ENCODE data around the gene MTHFD1. TPM values are rescaled to one million over a fixed set of nuclear protein-coding genes. Genes with fewer than 3 reads are reported as not detected.

Gene MTHFD1
- total RNA-seq, 1 experiment from 2014 or later, result 226 TPM

- TF ChIP-seq TP53 (CRISPR knock-in tag; IDR thresholded peaks at IDR 0.05), result no peak
- TF ChIP-seq GRHL2 (CRISPR knock-in tag; IDR thresholded peaks at IDR 0.05; ENCODE audit: insufficient replicate concordance, severe bottlenecking), result no peak
- no peak for TF ChIP-seq USF1 (CRISPR knock-in tag; IDR thresholded peaks at IDR 0.05)
- TF ChIP-seq FOXP1 (CRISPR knock-in tag; IDR thresholded peaks at IDR 0.05; ENCODE audit: borderline replicate concordance), result no peak
- no peak for TF ChIP-seq EMX1 (CRISPR knock-in tag; IDR thresholded peaks at IDR 0.05)
- TF ChIP-seq IRF1 (CRISPR knock-in tag; IDR thresholded peaks at IDR 0.05), result no peak
- TF ChIP-seq ETV6 (CRISPR knock-in tag; IDR thresholded peaks at IDR 0.05), result no peak
- TF ChIP-seq NR2C2 (CRISPR knock-in tag; IDR thresholded peaks at IDR 0.05), result no peak
- TF ChIP-seq IRF2 (CRISPR knock-in tag; IDR thresholded peaks at IDR 0.05; ENCODE audit: borderline replicate concordance, low read depth), result no peak
- TF ChIP-seq AR (CRISPR knock-in tag; IDR thresholded peaks at IDR 0.05), result no peak
- TF ChIP-seq JAZF1 (CRISPR knock-in tag; IDR thresholded peaks at IDR 0.05), result no peak
These were observed 108.6 kb downstream of the MTHFD1 start (continued) for GRCh38 chr14:64496764-64497163.

- H3K27ac Mint-ChIP-seq, result no peak overlapping the region
- H3K4me1 Mint-ChIP-seq, result peaks cover 18% of the 10 kb centered on the region
- DNase-seq (ENCODE audit: low spot score) (no peak), ATAC-seq (no peak)
- H3K9me3 Mint-ChIP-seq, result no peaks in the 10 kb centered on the region
- H3K27me3 Mint-ChIP-seq (ENCODE audit: low read depth), result no peaks in the 10 kb centered on the region
- peaks cover 9% of the 10 kb centered on the region for H3K36me3 Mint-ChIP-seq
- ChIA-PET POLR2A (no interaction called here), CTCF (interaction anchor here (3.3 kb wide), 1 partner anchor 11 kb away, joined by 10 read pairs; no protein-coding TSS in a partner anchor)
- no peak overlapping the region for H3K4me3 Mint-ChIP-seq
- TF ChIP-seq ZMAT4 (CRISPR knock-in tag; IDR thresholded peaks at IDR 0.05) (no peak), ZNF532 (CRISPR knock-in tag; IDR thresholded peaks at IDR 0.05; ENCODE audit: borderline replicate concordance) (no peak), FOXK1 (CRISPR knock-in tag; IDR thresholded peaks at IDR 0.05) (no peak), ZBTB43 (CRISPR knock-in tag; IDR thresholded peaks at IDR 0.05) (no peak), HMGA2 (CRISPR knock-in tag; IDR thresholded peaks at IDR 0.05) (no peak), USF2 (CRISPR knock-in tag; IDR thresholded peaks at IDR 0.05) (no peak), FOXJ3 (CRISPR knock-in tag; IDR thresholded peaks at IDR 0.05; ENCODE audit: borderline replicate concordance) (no peak), USF1 (CRISPR knock-in tag; IDR thresholded peaks at IDR 0.05) (no peak), JAZF1 (CRISPR knock-in tag; IDR thresholded peaks at IDR 0.05) (no peak), MXD4 (CRISPR knock-in tag; IDR thresholded peaks at IDR 0.05; ENCODE audit: borderline replicate concordance) (no peak), FOXP4 (CRISPR knock-in tag; IDR thresholded peaks at IDR 0.05) (no peak), CREB1 (CRISPR knock-in tag; IDR thresholded peaks at IDR 0.05) (no peak), TEAD1 (CRISPR knock-in tag; IDR thresholded peaks at IDR 0.05) (no peak), GTF2I (CRISPR knock-in tag; conservative IDR thresholded peaks at IDR 0.05) (no peak), ZNF232 (CRISPR knock-in tag; IDR thresholded peaks at IDR 0.05) (no peak)
These were observed 111.9 kb downstream of the MTHFD1 start for GRCh38 chr14:64500088-64500487.
